Stomach (tissue), 4 donors: ENCODE results near the gene NR0B2.

ENCODE experiments used
- EP300 ChIP-seq: sonication (generic); formaldehyde crosslinking; IDR thresholded peaks from one replicate; pipeline ENCODE4 v1.6.1; 2017; ENCODE audit warnings: antibody characterized with exemption
- POLR2A ChIP-seq, 4 donors: fragments of 450-650 bp; IDR thresholded peaks; one replicate each; pipeline ENCODE4 v1.6.1; 2016; ENCODE audit warnings: antibody characterized with exemption in 4 of 4, control low read depth in 2 of 4, mild to moderate bottlenecking in 1 of 4, moderate library complexity in 1 of 4
- POLR2AphosphoS5 ChIP-seq, 3 donors: sonication (generic); formaldehyde crosslinking; IDR thresholded peaks; one replicate each; pipeline ENCODE4 v1.6.1; 2016; ENCODE audit warnings: antibody characterized with exemption in 3 of 3
- TF ChIP-seq, protein P1 (sequence below), 7 experiments: fragments of 450-650 bp in 4 of 7; fragments of 200-600 bp in 3 of 7; sonication (generic) in 3 of 7; IDR thresholded peaks; one replicate each; pipeline ENCODE4 v1.5.1; 2016 to 2019; ENCODE audit warnings: antibody characterized with exemption in 7 of 7, control low read depth in 2 of 7, mild to moderate bottlenecking in 1 of 7

DNA sequence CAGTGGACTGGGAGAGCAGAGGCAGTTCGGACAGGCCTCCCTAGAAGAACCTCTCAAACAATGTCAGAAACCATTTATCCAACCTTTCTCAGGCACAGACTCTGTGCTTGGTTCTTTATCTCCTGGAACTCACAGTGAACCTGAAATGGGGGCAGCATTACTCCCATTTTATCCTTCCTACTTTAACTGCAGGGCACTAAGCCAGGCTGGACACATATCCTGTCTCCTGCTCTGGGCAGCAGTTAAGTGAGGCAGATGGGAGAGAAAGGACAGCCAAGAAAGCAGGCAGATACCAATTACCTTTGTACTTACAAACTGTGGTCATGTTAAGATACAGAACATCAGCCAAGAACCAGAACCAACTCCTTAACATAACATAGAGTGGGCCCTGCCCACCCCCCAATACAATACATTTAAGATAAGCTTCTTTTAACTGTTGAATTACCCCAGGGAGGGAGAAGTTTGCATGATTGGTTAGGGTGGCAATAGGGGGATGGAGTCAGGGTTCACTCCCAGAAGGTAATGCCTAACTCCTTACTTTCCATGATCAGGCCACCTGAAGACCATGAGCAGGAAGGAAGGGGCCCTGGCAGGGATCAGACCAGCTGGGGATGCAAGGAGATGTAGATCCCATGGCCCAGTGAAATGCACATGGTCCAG is 35.6 kb upstream of the NR0B2 start:
- TF ChIP-seq POLR2AphosphoS5 (IDR thresholded peaks at IDR 0.05) (no peak), POLR2A (IDR thresholded peaks at IDR 0.05) (no peak), EP300 (no peak)
- TF ChIP-seq, protein P1, sequence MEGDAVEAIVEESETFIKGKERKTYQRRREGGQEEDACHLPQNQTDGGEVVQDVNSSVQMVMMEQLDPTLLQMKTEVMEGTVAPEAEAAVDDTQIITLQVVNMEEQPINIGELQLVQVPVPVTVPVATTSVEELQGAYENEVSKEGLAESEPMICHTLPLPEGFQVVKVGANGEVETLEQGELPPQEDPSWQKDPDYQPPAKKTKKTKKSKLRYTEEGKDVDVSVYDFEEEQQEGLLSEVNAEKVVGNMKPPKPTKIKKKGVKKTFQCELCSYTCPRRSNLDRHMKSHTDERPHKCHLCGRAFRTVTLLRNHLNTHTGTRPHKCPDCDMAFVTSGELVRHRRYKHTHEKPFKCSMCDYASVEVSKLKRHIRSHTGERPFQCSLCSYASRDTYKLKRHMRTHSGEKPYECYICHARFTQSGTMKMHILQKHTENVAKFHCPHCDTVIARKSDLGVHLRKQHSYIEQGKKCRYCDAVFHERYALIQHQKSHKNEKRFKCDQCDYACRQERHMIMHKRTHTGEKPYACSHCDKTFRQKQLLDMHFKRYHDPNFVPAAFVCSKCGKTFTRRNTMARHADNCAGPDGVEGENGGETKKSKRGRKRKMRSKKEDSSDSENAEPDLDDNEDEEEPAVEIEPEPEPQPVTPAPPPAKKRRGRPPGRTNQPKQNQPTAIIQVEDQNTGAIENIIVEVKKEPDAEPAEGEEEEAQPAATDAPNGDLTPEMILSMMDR (IDR thresholded peaks at IDR 0.05), result no peak
